Vagina (tissue), 2 donors: Measurements from ENCODE around the gene AUH.

Experiments used
- POLR2A ChIP-seq, 2 donors: fragments of 450-650 bp; IDR thresholded peaks; one replicate each; pipeline ENCODE4 v1.6.1; 2017; ENCODE audit warnings: antibody characterized with exemption in 2 of 2, mild to moderate bottlenecking in 2 of 2, moderate library complexity in 2 of 2
- POLR2AphosphoS5 ChIP-seq, 2 donors: sonication (generic); formaldehyde crosslinking; IDR thresholded peaks; one replicate each; pipeline ENCODE4 v1.9.0; 2017; ENCODE audit warnings: antibody characterized with exemption in 2 of 2, mild to moderate bottlenecking in 2 of 2, low read depth in 1 of 2; ENCODE audit not compliant: insufficient read depth in 1 of 2
- TF ChIP-seq, protein P1 (sequence below), 3 experiments: fragments of 450-650 bp in 2 of 3; fragments of 200-600 bp in 1 of 3; sonication (generic) in 1 of 3; IDR thresholded peaks; one replicate each; pipeline ENCODE4 v1.5.1; 2017 to 2019; ENCODE audit warnings: antibody characterized with exemption in 3 of 3, mild to moderate bottlenecking in 2 of 3, moderate library complexity in 2 of 3

DNA sequence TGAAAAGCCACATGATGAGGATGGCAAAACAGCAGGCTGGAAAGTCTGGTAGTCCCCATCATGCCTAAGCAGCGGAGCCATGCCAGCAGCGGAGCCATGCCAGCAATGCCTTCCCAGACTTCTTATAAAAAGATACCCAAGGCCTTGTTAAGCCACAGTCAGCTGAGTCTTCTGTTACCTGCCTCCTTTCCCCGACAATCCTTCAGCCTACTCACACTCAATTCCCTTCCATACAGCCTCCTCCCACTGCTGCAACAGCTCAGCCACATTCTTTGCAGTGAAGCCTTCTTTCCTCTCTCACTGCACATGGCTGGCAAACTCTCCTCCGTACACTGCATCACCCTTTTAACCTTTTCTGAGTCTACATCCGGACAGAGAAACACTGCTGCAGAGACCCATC lies 114.9 kb downstream of the AUH start:
- TF ChIP-seq, protein P1, sequence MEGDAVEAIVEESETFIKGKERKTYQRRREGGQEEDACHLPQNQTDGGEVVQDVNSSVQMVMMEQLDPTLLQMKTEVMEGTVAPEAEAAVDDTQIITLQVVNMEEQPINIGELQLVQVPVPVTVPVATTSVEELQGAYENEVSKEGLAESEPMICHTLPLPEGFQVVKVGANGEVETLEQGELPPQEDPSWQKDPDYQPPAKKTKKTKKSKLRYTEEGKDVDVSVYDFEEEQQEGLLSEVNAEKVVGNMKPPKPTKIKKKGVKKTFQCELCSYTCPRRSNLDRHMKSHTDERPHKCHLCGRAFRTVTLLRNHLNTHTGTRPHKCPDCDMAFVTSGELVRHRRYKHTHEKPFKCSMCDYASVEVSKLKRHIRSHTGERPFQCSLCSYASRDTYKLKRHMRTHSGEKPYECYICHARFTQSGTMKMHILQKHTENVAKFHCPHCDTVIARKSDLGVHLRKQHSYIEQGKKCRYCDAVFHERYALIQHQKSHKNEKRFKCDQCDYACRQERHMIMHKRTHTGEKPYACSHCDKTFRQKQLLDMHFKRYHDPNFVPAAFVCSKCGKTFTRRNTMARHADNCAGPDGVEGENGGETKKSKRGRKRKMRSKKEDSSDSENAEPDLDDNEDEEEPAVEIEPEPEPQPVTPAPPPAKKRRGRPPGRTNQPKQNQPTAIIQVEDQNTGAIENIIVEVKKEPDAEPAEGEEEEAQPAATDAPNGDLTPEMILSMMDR (IDR thresholded peaks at IDR 0.05), result no peak
- TF ChIP-seq POLR2A (IDR thresholded peaks at IDR 0.05) (no peak), POLR2AphosphoS5 (IDR thresholded peaks at IDR 0.05; ENCODE audit: insufficient read depth in 1 of 2, low read depth in 1 of 2) (no peak)
